NOMO-1 (cell line): ENCODE results near the gene FGD2.

Experiments
- DNase-seq, 2 experiments: peaks; one replicate each; lab custom pipeline; 2025; ENCODE audit not compliant: unreplicated experiment in 2 of 2; lab: John Stamatoyannopoulos, UW

The FGD2 gene

GRCh38 chr6:37013516-37014491, 8.3 kb downstream of the FGD2 start:
- no peak for DNase-seq

- DNase-seq: no peak
Observed at GRCh38 chr6:37014667-37015066, 9.2 kb downstream of the FGD2 start.

GRCh38 chr6:37015532-37015931, 10.1 kb downstream of the FGD2 start:
- DNase-seq: no peak

DNA sequence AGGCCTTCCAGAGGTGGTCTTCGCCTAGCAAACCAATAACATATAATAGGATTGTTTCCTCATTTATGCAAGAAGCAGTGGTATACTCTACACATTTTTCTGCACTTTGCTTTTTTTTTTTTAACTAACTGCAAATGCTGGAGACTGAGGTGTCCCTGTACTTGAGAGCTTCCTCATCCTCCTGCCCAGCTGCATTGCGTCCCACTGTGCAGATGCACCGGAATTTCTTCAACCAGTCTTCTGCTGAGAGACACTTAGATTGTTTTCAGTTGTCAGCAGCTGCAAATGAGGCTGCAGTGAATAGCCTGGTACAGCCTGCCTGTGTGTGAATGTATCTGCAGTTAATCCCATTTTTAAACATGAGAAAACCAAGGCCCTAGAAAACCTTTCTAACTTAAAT, 11.5 kb downstream of the FGD2 start:
- no peak for DNase-seq

DNA sequence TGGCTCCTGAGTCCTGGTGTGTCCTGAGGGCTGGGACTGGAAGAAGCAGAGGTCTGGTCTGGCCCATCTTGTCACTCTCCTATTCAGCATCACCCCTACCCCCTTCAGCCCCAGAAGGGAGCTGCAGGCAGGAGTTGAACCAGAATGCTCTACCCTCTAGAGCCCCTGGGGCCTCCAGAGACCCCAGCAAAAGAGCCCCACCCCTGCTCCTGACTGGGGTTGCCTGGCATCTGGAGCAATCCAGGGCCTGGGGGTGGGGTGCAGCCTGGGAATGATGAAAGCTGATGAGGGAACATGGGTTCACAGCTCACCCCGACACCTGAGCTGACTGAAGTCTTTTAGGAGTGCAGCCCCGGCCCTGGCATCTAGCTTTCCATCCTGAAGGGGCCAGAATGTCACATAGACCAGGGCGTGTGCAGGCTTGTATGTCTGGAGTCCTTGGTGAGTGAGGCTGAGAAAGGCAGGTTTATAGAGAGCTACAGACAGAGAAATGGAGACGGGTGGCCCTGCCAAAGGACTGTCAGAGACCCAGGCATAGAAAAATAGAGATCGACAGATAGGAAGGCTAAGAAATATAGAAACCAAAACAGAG, 12.2 kb downstream of the FGD2 start:
- DNase-seq: no peak

DNA sequence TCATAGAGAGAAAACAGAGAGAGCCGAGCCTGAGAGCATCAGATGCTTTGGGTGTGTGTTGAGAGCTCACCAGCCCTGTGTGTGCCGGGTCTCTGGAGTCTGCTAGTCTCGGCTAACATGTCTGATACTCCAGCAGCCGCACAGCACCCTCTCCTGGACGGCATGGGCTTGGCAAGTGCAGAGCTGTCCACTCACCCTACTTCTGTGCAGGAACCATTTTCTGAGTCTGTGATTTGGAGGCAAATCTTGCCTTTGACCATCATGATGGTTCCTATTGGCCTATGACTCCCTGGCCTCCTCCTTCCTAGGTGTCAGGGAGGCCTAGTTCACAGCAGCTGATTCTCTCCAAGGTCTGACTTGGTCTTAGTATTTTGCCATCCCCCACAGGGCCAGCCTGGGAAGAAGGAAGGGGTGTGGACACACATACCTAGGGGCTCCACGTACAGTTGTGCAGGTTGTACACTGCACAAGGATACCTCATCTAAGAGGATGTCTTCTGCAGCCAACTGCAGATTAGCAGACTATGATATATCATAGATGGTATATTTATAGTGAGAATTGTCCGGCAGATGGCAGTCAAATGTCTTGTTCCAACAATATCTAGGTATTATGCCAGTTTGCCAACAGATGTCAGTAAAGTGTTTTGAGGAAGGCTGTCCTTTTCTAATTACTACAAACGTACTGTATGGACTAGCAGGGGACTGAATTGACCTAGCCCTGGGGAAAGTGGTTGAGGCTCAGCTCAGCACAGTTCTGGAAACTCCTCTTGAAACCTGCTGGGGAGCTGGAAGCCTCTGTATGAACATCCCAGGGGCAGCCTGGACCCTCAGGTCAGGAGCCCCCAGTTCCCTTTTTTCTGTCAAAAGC, 13.0 kb downstream of the FGD2 start:
- peak; percentile 82 to 93 for DNase-seq

DNA sequence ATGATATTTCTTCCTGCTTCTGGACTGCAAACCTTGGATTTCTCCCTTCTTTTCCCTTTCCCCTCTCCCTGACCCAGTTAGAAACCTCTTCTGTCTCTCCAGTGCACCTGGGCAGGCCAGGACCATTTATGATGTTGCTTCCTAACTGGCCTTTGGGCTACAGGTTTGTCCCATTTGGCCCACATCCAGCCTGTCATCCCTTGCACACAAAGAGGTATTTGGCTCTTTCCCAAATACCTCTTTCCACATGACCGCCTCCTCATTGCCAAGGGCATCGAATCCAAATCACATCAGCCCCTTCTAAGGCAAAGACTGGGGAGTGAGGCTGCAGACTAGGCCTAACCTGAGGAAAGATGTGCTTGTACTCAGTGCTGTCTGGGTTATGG, 13.6 kb downstream of the FGD2 start:
- no peak for DNase-seq

DNA sequence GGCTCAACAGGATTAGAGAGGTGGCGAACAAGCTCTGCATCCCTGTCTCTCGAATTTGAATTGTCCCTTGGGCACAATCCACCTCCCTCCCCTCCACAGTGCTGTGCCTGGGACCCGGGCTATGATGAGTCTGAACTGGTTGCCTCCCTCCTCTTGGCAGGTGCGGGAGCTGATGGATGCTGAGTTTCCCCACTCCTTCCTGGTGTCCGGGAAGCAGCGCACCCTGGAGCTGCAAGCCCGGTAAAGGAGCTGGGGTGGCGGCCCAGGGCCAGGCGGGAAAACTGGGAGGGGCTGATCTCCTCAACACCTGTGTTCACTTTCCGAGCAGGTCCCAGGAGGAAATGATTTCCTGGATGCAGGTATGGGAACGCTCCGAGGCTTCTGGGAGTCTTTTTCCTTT, 14.9 kb downstream of the FGD2 start:
- DNase-seq: no peak

DNA sequence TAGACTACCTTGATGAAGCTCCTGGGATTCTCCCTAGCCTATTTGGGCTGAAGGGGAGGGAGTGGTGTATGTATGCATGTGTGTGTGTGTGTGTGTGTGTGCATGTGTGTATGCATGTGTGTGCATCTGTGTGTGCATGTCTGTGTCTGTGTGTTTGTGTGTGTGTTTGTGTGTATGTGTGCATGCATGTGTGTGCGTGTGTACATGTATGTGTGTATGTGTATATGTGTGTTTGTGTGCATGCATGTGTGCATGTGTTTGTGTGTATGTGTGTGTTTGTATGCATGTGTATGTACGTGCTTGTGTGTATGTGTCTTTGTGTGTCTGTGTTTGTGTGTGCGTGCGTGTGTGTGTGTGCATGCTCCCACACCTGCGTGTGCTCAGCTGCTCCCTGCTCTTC, 15.4 kb downstream of the FGD2 start:
- DNase-seq: no peak

DNA sequence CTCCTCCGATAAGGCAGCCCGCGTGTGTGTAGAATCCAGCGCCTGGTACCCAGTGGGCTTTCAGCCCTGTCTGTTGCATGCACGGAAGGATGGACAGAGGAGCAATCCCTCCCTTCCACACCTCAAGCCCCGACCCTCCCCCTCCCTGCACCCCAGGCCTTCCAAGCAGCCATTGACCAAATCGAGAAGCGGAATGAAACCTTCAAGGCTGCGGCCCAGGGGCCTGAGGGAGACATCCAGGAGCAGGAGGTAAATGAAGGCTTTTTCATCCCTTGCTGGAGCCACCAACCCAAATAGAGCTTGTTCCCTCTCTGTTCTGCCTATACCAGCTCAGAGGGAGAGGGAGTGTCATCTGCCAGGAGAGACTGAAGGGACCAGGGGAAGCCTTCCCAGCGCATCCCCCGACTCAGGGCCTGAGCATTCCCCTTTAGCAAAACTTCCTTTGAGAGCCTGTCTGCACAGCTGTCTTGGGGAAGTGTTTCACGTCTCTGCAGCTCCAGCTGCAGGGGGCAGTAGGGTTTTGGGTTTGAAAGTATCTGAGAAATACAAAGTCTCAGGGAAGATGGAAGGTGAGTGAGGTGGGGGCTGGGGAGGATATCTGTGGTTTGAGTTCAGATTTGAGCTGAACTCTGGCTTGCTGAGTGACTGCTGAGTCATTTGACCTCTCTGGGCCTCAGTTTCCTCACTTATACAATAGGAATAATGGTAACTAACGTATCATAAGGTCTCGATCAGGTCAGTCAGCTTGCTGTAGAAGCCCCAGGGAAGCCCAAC, 16.1 kb downstream of the FGD2 start:
- DNase-seq: no peak

GRCh38 chr6:37022135-37022863, 16.8 kb downstream of the FGD2 start:
- no peak for DNase-seq

DNA sequence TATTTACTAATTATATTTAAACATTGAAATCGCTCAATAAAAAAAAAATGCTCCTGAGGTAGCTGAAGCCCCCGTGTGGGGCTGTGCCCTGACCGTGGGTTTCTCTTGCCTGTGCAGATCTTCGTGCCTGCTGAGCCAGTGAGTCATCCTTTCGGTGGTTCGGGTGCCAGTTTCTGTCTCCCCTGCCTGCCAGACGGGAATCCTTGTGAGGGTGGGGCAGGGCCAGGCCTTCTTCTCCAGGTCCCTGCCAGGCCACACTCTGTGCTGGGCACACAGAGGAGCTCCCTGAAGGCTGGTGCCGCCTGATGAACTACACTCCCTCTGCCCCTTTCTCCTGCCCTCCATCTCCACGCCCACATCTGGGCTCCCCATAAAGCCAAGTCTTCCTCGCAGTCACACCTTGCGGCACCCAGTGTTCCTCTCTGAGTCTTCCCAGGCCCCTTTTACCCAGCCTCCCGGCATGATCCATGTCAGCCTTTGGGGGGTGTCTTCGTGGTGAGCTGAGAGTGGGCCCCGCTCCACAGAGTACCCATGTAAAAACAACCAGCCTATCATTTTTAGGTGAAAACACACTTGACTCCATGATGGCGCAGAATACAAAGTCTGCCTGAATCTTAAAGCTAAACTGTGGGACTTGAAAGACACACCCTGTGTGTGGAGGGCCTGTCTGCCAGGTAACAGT, 19.3 kb downstream of the FGD2 start:
- DNase-seq: no peak

GRCh38 chr6:37025621-37026466, 20.4 kb downstream of the FGD2 start:
- no peak for DNase-seq

DNA sequence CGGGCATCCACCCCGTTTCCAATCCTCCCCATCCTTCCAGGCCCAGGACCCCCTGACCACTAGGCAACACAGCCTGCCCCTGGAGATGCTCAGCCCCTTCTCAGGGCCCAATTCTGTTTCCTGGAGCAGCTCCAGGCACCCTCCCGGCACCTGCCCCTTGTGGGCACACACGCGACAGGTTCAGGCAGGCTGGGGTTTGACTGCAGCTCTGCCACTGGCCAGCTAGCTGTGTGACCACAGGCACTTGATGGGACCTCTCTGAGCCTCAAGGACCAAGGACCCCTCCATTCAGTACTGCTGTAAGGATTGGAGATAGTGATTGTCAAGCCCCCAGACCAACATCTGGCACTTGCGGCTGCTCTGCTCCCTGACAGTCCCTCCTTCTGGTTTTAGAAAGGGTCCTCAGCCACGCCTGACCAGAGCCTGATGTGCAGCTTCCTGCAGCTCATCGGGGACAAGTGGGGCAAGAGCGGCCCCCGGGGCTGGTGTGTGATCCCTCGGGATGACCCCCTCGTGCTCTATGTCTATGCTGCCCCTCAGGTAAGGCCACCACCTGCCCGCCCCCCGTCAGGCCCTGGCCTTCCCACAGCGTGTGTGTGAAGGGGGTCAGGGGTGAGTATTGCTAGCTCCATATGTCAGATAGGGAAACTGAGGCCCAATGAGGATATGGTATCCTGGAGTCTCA, 21.7 kb downstream of the FGD2 start:
- DNase-seq: no peak

DNA sequence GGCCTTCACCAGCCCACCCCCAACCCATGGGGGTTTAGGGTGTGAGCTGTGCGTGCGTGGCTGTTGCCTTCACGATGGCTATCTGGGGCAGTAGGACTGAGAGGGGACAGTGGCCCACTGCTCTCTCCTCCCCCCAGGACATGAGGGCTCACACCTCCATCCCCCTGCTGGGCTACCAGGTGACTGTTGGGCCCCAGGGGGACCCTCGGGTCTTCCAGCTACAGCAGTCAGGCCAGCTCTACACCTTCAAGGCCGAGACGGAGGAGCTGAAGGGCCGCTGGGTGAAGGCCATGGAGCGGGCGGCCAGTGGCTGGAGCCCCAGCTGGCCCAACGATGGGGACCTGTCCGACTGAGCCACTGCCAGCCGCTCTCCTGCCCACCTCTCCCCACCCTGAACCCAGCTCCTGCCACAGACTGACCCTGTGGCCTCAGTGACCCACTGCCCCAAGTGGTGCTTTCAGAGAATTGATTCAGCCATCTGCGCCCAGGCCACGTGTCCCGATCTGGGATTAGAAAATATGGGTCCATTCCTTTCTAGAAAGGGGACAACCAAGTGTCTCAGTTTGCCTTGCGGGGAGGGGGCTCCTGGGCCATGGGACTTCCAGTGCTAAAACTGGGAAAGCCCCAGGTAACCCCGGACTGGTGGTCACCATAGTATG, 22.5 kb downstream of the FGD2 start:
- no peak for DNase-seq

- peak; percentile 84 to 89 for DNase-seq
Observed at GRCh38 chr6:37029249-37029971, 24.0 kb downstream of the FGD2 start.

GRCh38 chr6:37030599-37030998, 25.1 kb downstream of the FGD2 start:
- DNase-seq: no peak
